ENCODE data around the gene PXMP2.
"Not testable (repeated sequence)": the region's sequence is repeated elsewhere in the genome, so short reads cannot be mapped to it uniquely, and the experiment has no call there.

Gene PXMP2

DNA sequence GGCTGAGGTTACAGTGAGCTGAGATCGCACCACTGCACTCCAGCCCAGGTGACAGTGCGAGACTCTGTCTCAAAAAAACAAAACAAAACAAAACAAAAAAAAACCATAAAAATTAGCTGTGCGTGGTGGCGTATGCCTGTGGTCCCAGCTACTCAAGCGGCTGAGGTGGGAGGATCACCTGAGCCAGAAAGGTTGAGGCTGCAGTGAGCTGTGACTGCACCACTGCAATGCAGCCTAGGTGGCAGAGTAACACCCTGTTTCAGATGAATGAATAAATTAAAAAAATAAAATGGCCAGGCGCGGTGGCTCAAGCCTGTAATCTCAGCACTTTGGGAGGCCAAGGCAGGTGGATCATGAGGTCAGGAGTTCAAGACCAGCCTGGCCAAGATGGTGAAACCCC, 66.3 kb downstream of the PXMP2 start:
- not testable (repeated sequence) for DNase-seq (ENCODE audit: low read depth in 2 of 2)

- DNase-seq (ENCODE audit: low read depth in 2 of 2): no peak
Observed at GRCh38 chr12:132754160-132754932, 67.0 kb downstream of the PXMP2 start.
